NCI-H774 (cell line): ENCODE measurements around the gene URM1.
A peak's percentile ranks its signal among the peaks of the same experiment; 100 is the strongest.

ENCODE experiments used
- DNase-seq: peaks from one replicate; lab custom pipeline; 2025; lab: John Stamatoyannopoulos, UW

URM1 gene

DNA sequence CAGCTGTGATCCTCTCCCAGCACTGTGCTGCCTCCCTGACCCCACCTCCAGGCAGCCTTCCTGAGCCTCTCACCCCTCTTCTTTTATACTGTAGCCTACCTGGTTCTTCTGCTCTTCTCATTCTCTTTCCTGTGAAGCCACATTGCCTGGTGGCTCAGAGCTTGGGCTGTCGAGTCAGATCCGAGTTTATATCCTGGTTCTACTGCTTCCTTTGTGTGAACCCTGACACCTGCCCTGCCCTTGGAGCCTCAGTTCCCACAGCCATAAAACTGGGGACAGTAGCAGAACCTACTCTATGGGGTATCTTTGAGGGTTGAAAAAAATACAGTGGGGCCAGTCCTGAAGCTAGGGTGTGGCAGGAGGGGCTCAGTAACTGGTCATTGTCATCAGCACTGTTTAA is 22.0 kb upstream of the URM1 start:
- DNase-seq = no peak

DNA sequence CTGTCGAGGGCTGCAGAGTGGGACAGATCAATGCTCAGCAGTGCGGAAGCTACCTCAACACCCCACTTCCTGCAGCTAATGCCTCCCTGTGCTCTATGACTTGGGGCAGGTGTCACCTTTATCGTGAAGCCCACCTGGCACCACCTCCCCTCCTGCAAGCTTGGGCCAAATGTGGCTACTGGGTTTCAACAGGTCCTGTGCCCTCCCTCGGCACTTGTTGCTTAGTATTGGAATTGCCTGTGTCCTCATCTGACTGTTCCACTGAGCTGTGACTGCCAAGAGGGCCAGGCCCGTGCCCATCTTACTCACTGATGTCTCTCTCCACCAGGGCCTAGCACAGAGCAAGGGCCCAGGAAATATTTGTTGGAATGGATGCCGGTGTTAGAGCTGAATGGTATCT is 21.4 kb upstream of the URM1 start:
- DNase-seq = no peak

DNA sequence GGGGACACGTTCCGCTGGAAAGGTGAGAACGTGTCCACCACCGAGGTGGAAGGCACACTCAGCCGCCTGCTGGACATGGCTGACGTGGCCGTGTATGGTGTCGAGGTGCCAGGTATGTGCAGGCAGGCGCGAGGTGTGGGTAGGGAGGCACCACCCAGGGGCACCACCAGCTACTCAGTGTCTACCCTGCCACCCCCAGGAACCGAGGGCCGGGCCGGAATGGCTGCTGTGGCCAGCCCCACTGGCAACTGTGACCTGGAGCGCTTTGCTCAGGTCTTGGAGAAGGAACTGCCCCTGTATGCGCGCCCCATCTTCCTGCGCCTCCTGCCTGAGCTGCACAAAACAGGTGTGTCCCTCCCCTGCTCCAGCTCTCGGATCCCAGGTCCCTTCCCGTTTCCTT is 15.7 kb upstream of the URM1 start:
- DNase-seq = no peak

DNA sequence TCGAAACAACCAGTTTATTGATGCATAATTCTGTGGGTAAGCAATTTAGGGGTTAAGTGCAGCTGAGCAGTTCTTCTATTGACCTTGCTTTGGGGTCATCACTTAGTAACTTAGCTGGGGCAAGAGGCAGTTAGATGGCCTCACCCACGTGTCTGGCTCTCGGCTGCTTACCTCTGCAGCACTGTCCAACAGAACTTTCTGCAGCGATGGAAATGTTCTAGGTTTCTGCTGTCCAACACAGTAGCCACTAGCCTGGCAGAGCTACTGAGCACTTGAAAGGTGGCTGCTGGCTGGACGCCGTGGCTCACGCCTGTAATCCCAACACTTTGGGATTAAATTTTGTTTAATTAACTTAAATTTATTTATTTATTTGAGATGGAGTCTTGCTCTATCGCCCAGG is 13.1 kb upstream of the URM1 start:
- DNase-seq = no peak

DNA sequence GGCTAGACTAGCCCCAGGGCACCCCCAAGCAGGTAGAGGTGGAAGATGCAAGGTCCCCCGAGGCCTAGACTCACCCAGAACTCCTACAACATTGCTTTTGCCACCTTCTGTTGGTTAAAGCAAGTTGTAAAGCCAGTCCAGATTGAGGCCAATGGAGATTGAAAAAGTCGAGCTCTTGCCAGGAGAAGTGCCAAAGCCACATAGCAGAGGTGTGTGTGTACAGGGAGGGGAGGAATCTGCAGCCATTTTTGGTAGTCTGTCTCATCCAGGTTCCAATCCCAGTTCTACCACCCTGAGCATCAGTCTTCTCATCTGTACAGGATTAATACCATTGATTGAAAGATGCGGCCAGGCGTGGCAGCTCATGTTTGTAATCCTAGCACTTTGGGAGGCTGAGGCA is 12.3 kb upstream of the URM1 start:
- no peak for DNase-seq

DNA sequence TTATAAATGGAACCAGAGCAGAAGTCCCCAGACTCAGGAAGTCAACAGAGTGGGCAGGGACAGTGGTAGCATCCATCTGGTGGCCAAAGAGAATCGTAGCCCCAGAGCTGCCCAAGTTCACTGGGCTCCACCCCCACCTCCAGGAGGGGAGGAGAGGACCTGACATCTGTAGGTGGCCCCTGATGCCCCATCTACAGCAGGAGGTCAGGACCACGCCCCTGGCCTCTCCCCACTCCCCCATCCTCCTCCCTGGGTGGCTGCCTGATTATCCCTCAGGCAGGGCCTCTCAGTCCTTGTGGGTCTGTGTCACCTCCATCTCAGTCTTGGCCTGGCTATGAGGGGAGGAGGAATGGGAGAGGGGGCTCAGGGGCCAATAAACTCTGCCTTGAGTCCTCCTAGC is 10.3 kb upstream of the URM1 start:
- DNase-seq = no peak

DNA sequence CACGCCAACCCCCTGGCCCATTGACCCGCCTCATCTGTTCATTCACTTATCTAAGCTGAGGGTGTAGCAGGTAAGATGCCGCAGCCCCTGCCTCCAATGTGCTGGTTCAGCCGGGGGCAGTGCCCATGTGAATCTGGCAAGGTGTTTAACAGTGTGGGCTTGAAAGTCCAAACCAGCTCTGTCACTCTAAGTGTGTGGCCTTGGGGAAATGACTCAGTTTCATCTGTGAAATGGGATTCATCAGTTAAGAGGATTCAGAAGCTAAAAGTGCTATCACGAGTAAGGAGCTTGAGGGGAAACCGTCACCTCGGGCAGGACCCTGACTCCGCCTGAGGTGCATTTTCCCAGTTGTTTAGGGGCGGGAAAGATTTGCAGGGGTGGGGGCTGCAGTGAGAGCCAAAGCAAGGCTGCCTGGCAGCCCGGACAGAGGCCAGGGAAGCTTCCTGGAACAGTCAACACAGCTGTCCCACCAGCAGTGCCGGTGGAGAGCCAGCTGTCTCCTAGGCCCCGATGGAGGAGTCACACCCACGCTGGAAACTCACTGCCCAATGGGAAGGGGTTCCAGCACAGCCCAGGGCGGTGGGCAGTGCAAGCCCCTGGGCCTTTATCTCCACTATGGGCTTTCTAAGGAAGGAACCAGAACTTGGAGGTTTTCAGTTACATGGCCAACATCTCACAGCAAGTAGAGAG is 9.7 kb upstream of the URM1 start:
- no peak for DNase-seq

DNA sequence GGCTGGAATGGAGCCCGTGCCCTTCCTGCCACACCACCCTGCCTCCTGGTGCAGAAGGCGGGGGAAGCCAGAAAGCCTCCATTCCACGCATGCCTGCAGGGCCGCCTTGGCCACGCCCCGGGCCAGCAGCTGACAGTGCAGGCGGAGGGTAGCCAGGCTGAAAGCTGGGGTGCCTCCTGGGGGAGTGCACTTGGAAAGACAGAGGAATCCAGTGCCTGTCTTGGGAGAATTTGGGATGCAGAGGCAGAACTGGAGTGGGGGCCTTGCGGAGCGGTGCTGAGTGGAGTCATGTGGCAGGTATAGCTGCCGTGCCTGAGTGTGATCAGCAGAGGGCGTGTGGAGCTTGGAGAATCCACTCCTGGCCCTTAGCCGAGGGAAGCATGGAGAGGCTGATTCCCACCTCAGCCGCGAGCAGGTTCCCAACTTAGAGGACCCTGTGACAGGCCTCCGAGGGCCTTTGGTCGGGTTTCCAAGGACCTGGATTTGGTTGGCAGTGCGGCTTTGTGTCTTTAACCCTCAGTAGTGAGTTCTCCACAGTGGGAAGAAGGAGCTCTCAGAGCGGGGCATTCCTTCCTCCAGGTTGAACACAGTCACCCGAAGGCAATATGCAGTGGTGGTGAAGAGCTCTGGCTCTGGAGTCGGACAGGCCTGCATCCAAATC is 9.1 kb upstream of the URM1 start:
- peak; percentile 75 for DNase-seq

DNA sequence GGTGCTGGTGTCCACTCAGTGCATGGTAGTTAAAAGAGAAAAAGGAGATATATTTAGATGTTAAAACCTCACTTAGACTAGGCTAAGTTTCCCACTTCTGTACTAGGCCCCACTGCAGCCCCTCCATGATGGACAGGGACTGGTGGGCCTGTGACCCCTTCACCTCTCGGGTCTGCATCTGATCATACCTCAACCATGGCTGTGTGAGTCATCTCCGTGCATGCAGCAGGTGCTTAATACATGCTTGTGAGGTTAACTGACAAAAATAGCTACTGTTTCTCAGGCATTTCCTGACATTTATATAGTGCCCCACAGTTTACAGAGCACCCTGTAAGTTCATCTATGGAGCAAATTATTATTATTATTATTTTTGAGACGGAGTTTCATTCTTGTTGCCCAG is 8.4 kb upstream of the URM1 start:
- no peak for DNase-seq

DNA sequence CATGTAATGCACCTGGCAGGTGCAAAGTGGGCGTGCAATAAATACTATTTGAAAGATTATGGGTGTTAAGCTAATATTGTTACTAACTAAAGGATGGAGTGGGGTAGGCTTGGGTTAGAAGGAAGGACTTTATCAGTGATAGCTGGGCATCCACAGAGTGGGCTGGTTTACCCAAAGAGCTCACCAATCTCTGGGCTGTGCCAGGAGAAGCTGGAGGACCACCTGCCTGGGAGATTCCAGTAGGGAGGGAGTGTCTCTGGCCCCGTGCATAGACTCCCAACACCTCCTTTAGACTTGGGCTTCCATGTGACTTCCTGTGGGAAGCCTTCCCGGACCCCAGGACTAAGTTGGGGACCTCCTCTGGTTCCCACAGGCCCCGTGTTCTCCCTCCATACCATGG is 5.6 kb upstream of the URM1 start:
- DNase-seq = no peak

DNA sequence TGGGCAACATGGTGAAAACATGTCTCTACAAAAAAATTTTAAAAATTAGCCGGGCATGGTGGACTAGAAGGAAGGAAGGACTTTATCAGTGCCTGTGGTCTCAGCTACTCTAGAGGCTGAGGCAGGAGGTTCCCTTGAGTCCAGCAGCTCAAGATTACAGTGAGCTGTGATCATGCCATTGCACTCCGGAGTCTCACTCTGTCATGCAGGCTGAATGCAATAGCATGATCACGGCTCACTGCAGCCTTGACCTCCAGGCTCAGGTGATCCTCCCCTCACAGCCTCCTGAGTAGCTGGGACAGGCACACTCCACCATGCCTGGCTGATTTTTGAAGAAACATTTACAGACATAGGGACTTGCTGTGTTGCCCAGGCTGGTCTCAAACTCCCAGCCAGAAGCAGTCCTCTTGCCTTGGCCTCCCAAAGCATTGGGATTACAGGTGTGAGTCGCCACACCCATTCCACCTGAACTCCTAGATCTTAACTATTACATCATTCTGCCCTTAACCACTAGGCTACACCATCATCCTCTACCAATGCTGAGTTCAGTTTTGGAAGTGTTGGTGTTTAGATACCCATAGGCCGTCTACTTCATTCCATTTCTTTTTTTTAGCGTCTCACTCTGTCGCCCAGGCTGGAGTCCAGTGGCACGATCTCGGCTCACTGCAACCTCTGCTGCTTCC is 2.0 kb upstream of the URM1 start:
- DNase-seq = no peak

DNA sequence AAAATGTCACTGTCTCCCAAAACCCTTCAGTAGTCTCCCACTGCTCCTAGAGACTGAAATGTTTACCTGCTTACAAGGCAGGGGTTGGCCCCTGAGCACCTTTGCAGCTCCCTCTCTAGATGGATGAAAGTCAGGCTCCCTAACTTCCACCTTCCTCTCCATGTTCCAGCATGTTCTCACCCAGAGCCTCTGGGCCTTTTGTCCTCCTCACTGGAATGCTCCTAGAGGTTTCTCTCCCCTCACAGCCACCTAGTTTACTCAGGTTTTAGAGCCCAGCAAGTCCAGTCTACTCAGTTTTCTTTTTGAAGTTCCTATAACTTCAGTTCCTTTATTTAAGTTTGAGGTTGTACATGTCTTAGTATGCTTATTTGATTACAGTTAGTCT is 815 bp upstream of the URM1 start:
- DNase-seq = no peak

DNA sequence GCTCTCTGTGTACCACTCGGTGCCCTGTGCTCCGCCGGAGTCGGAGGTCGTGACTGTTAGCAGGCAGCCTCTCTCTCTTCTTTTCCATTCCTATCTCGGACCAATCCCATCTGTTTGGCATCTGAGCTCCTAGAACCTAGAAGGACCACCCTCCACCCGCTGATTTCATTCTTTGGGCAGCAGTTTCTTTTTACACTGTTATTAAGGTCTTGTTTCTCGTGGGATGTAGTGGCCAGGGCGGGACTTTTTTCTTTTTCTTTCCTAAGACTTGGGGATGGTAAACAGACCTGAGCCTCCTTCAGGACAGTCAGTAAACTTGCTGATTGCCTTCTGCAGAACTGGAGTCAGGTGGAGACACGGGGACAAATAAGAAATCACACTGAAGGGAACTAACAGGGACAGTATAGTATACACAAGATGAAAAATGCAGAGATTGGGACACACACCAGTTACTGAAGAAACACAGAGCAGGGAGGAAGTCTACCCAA is 500 bp downstream of the URM1 start:
- DNase-seq = no peak

DNA sequence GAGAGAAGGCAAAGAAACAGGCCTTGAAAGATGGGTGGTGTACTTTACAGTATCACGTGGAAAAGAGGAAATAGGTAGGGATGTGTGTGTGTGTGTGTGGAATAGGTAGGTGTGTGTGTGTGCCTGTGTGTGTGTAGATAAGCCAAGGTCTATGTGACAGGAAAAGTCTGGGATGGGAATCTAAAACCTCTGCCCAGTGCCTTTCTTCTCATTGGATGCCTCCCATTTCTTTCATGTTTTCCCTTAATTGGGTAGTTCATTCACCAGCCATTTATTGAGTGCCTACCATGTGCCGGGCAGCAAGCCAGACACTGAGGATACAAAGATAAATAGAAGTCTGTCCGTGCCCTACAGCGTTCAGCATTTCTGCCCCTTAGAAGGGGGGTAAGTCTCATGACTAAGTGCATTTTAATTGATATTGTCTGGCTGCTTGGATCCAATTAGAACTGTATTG is 1.0 kb downstream of the URM1 start:
- no peak for DNase-seq

DNA sequence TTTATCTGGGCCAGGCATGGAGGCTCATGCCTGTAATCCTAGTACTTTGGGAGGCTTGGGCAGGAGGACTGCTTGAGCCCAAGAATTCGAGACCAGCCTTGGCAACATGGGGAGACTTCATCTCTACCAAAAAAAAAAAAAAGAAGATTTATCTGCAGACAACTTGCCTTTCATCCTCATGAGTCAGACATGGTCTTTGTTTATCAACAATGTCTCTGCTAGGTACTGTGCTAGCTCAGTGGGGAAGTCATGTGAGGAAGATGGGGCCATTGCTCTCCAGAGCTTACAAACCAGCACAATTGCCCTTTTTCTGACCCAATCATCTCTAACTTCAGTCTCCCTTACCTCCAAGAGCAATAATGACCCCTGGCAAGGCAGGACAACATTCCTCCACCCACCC is 1.6 kb downstream of the URM1 start:
- no peak for DNase-seq

DNA sequence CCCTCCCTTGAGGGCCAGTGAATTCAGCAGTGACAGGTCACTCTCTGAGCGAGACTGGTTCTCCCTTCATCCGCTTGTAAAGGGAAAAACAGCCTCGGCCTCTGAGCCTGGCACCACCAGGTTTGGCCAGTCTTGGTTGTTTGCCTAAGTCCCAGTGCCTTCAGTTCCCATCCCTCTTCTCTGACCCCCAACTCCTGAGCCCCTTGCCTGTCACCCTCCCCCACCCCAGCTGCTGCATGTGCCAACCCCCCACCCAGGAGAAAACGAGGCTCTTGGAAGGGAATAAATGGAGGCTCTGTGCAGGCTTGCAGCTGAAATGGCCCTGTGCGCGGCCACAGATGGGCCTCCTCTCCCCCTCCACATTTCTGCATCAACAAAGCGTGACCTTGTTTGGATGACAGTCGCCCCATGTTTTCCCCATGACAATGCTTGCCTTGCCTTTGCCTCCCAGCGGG is 3.1 kb downstream of the URM1 start:
- no peak for DNase-seq

DNA sequence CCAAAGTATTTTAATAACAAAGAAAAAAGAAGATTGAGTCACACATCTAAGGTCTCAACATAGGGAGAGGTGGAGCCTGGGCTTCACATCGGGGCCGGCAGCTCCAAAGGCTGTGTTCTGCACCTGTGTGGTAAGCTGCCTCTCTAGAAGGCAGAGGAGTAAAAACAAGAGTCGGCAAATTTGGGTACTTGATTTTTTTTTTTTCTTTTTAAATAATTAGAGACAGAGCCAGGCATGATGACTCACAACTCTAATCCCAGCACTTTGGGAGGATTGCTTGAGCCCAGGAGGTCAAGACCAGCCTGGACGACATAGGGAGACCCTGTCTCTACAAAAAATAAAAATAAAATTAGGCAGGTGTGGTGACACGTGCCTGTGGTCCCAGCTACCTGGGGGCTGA is 4.7 kb downstream of the URM1 start:
- no peak for DNase-seq

DNA sequence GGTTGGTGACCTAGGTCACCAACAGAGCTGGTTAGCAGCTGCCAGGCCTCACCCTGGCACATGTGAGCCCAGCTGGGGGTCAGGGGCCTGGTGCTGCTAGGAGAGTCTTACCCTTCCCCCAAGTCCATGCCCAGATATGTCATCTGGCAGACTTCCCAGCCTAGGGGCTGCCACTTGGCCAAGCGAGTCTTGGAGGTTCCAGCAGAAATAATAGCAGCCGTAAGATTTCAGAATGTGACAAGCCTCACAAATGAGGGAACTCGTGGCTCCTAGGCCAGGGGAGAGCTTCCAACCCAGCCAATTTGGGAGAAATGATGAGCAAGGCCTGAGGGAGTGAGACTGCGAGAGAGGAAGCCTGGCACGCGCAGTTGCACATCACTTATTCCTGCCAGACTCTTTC is 11.1 kb downstream of the URM1 start:
- DNase-seq = no peak

DNA sequence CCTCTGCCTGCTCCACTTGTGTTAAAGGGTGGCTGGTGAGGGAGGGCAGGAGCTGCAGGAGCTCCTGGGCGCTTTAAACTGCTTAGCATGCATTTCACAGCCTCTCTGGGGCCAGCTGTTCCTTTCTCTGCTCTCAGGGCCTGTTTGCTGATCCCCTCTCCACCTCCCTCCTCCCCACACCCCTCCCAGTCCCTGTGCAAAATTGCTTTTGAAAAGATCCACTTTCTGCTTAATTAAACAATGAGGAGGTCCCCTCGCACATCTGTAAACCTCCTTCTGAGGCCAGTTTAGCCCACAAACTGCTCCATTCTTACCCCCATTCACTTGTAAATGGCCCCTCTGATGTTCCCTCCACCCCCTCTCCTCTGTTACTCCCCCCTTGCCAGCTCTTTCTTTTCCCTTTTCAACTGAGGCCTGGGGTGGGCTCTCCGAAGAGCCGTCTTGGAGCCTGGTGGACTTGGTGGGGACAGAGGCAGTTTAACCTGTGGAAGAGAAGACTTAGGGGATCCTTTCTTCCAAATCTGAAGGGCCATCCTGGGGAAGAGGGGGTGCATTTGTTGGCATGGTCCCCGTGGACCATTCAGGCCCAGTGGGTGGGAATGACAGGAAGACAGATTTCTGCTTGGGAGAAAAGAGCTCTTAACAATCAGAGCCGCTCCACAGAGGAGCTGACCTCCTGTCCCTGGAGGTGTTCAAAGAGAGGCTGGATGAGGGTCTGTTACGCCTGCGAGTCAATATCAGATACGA is 12.0 kb downstream of the URM1 start:
- no peak for DNase-seq

DNA sequence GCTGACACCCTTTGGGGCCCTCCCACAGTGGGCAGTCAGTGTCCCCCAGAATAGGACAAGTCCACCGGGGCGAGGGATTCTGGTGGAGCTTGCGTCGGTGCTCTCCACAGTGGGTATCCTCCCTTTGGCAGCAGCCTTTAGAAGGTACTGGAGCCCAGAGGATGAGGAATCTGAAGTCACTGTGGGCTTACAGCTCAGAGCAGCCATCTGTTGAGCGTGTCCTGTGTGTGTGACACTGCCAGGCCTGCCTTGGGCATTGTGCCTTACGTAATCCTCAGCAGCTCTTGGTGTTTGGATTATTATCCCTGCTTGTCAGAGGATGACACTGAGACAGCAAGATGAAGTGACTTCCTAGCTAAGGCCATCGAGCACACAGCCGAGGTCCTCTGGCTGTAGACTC is 12.6 kb downstream of the URM1 start:
- no peak for DNase-seq

DNA sequence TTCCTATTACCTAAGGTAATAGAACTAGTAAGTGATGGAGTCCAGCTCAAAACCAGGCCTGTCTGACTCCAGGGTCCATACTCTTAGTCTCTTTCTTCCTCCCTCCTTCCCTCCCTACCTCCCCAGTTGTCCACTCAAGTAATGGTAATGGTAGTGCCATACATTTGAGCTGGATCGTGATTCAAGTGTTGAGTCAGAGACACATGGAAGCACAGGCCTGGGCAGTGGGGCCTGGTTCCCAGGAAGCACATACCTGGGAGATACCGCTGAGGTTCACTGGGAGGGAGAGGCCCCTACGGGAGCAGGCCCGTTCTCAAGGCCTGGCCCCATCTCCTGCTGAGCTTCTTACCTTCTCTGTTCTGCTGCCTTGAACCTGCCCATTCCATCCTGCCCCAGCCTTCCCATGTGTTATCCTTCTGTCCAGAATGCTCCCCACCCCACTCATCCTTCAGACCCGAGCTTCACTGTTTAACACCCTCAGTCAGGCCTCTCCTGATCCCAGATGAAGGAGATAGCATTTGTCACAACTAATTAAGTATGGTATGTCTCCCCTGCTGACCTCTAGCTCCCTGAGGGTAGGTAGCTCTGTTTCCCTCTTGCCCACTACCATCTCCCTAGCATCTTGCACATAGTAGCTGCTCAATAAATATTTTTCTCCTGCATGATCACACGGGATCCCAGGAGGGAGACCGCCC is 13.8 kb downstream of the URM1 start:
- no peak for DNase-seq
